ENCODE results near the gene FGF1. TPM values are rescaled to one million over a fixed set of nuclear protein-coding genes. Genes with fewer than 3 reads are reported as not detected.
A peak's percentile ranks its signal among the peaks of the same experiment; 100 is the strongest.
"Not testable (repeated sequence)": the region's sequence is repeated elsewhere in the genome, so short reads cannot be mapped to it uniquely, and the experiment has no call there.

The FGF1 gene
- total and polyA plus RNA-seq, 9 donors = 5.5 to 12.1 (median 7.1) TPM

DNA sequence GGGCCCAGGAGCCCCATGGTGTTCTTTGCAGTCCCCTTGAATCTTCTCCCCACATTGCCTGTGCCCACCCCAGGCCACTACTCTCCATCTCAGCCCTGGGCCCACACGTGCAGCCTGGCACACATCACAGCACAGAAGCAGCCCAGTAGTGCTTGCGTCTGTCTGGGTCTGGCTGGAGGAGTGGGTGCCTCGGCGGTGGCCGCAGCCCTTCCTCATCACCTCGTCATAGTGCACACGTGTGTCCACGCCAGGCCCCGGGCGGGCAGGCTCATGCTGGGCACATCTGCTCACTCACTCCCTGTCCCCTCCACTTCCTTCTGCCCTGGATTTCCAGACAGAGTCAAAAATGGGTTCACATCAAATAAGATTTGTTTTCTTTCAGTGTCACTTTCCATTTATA is 33.3 kb downstream of the FGF1 start:
- Histone ChIP-seq H3K27me3 (ENCODE audit: control insufficient read depth, insufficient read depth, low read length) (no peaks in the 10 kb centered on the region), H3K4me3 (ENCODE audit: low read length) (no peak overlapping the region), H3K9me3 (replicated peaks; ENCODE audit: control insufficient read depth, low read depth, low read length) (no peaks in the 10 kb centered on the region), H3K4me1 (ENCODE audit: control insufficient read depth, insufficient read depth, low read length) (peaks cover 12% of the 10 kb centered on the region), H3K27ac (ENCODE audit: low read length) (no peak overlapping the region), H3K36me3 (ENCODE audit: control insufficient read depth, insufficient read depth, low read length) (no peaks in the 10 kb centered on the region)
- DNase-seq = no peak
- 81% methylated on average over 10 of the region's 10 CpGs for WGBS (ENCODE audit: insufficient coverage)

DNA sequence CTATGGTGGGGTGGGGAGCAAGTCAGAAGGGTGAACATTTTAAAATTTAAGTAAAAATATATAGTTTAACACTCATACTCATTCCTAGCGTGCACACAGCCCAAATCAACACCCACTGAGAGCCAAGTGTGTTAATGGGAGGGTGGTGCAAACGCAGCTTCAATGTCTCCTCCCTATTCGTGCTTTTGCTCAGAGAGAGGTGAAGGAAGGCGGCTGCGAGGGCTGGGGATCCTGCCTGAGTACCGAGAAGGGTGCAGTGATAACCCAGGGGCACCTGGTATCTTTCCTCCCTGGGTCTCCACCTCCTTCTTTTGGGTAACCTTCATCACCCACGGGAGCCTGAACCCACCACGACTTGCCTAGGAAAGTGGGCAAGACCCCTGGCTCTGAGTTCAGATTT is 35.0 kb downstream of the FGF1 start:
- no peak overlapping the region for H3K4me3 ChIP-seq (ENCODE audit: low read length)
- DNase-seq = no peak
- no peaks in the 10 kb centered on the region for H3K36me3 ChIP-seq (ENCODE audit: control insufficient read depth, insufficient read depth, low read length)
- peaks cover 12% of the 10 kb centered on the region for H3K4me1 ChIP-seq (ENCODE audit: control insufficient read depth, insufficient read depth, low read length)
- H3K27me3 ChIP-seq (ENCODE audit: control insufficient read depth, insufficient read depth, low read length) = no peaks in the 10 kb centered on the region
- WGBS (ENCODE audit: insufficient coverage) = no CpG with 5 or more reads among the region's 8 CpGs
- H3K27ac ChIP-seq (ENCODE audit: low read length) = no peak overlapping the region
- no peaks in the 10 kb centered on the region for H3K9me3 ChIP-seq (replicated peaks; ENCODE audit: control insufficient read depth, low read depth, low read length)

DNA sequence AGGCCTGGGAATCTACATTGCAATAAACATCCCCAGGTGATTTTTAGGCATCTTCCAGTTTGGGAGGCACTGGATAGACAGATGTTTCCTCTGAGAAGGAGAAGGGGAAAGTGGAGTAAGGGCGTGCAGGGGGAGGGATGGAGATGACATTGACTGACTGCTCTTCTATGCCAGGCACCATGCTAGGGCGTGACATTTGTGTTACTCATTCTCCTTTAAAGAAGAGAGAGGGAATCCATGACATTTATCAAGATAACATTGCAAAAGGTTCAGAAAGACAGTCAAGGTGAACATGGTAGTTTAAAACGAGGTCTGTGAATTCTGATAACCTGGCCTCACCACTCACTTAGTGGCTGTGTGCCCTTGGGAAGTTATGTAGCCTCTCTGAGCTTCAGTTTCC is 35.8 kb downstream of the FGF1 start:
- Histone ChIP-seq H3K4me1 (ENCODE audit: control insufficient read depth, insufficient read depth, low read length) (peaks cover 7% of the 10 kb centered on the region), H3K27me3 (ENCODE audit: control insufficient read depth, insufficient read depth, low read length) (no peaks in the 10 kb centered on the region), H3K4me3 (ENCODE audit: low read length) (no peak overlapping the region), H3K9me3 (replicated peaks; ENCODE audit: control insufficient read depth, low read depth, low read length) (no peaks in the 10 kb centered on the region), H3K36me3 (ENCODE audit: control insufficient read depth, insufficient read depth, low read length) (no peaks in the 10 kb centered on the region), H3K27ac (ENCODE audit: low read length) (no peak overlapping the region)
- DNase-seq = no peak
- WGBS (ENCODE audit: insufficient coverage) = no CpG with 5 or more reads among the region's 3 CpGs

GRCh38 chr5:142648108-142648507 is 37.8 kb downstream of the FGF1 start:
- not testable (repeated sequence) for DNase-seq
- WGBS (ENCODE audit: insufficient coverage) = 100% methylated on average over 1 of the region's 3 CpGs

DNA sequence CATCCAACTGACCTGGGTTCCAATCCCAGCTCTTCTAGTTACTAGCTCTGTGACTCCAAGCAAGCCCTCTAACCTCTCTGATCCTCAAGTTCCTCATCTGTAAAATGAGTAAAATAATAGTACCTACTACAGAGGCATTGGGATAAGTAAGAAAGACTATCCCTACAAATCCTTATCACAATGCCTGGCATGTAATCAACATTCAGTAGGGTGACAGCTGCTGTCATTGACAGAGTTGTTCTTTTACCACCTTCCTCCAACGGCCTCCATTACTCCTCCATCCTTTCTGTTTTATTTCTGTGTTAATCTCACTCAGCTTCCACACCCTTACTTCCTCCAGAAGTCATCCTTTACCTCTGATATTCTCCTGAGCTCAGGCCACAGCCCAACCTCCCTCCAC is 40.4 kb downstream of the FGF1 start:
- H3K4me1 ChIP-seq (ENCODE audit: control insufficient read depth, insufficient read depth, low read length) = peaks cover 11% of the 10 kb centered on the region
- H3K4me3 ChIP-seq (ENCODE audit: low read length) = no peak overlapping the region
- no peak overlapping the region for H3K27ac ChIP-seq (ENCODE audit: low read length)
- no peaks in the 10 kb centered on the region for H3K9me3 ChIP-seq (replicated peaks; ENCODE audit: control insufficient read depth, low read depth, low read length)
- 55% methylated on average over 1 of the region's 1 CpG for WGBS (ENCODE audit: insufficient coverage)
- no peak for DNase-seq
- H3K36me3 ChIP-seq (ENCODE audit: control insufficient read depth, insufficient read depth, low read length) = no peaks in the 10 kb centered on the region
- H3K27me3 ChIP-seq (ENCODE audit: control insufficient read depth, insufficient read depth, low read length) = no peaks in the 10 kb centered on the region

More at GRCh38 chr5:142648108-142648507, 37.8 kb downstream of the FGF1 start:
- not testable (repeated sequence) for H3K9me3 ChIP-seq (replicated peaks; ENCODE audit: control insufficient read depth, low read depth, low read length); H3K27ac ChIP-seq (ENCODE audit: low read length); H3K27me3 ChIP-seq (ENCODE audit: control insufficient read depth, insufficient read depth, low read length); H3K4me3 ChIP-seq (ENCODE audit: low read length); H3K36me3 ChIP-seq (ENCODE audit: control insufficient read depth, insufficient read depth, low read length)
- H3K4me1 ChIP-seq (ENCODE audit: control insufficient read depth, insufficient read depth, low read length) = peaks cover 11% of the 10 kb centered on the region

DNA sequence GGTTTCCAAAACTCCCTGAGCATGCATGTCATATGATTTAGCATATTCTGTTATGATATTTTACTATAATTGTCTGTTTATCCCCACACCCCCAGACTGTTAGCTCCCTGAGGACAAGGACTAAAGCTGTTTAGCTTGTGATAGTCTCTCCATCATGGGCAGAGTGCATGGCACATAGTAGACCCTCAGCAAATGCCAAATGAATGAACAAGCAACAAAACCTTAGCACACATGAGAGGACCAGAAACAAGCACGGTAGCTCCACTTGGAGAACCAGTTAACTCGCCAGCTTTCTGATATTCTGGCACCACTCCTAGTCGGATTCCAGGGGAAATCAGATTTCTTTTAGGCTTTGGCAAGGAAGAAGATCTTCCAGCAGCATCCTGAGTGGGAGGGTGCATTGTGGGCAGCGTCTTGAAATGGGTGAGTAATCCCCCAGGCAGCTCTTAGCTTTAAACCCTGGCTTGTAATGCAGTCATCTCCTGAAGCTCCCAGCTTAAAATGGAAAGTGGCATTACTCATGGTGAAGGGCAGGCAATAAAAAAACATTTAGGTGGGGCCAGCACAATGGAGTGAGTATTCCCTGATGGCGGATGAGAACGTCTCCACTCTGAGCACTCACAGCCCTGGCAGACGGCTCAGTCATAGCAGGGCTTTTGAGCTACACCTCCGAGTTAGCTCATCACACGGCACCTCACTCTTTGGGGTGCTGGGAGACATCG is 41.1 kb downstream of the FGF1 start:
- 22% methylated on average over 4 of the region's 10 CpGs for WGBS (ENCODE audit: insufficient coverage)
- no peak overlapping the region for H3K27ac ChIP-seq (ENCODE audit: low read length)
- DNase-seq = peak; percentile 46
- H3K9me3 ChIP-seq (replicated peaks; ENCODE audit: control insufficient read depth, low read depth, low read length) = no peaks in the 10 kb centered on the region
- H3K4me3 ChIP-seq (ENCODE audit: low read length) = no peak overlapping the region
- no peaks in the 10 kb centered on the region for H3K27me3 ChIP-seq (ENCODE audit: control insufficient read depth, insufficient read depth, low read length)
- no peaks in the 10 kb centered on the region for H3K36me3 ChIP-seq (ENCODE audit: control insufficient read depth, insufficient read depth, low read length)
- H3K4me1 ChIP-seq (ENCODE audit: control insufficient read depth, insufficient read depth, low read length) = peaks cover 11% of the 10 kb centered on the region

DNA sequence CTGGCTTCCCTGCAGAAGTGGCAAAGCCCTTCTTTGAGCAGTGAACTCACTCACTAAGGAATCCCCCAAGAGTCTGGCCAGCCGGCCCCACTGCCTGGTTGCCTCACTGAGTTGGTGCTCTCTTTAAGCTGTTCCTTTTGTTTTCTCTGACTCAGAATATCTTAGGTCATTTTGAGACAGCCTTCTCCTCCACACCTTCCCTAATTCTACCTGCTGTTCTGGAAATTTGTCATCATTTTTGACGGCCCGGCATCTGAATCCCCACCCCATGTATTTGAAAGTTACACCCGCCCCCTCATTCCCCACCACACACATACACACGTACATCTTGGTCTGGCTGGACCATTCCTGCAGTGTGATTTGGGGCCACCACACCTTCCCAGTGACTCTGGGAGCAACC is 41.8 kb downstream of the FGF1 start:
- Histone ChIP-seq H3K36me3 (ENCODE audit: control insufficient read depth, insufficient read depth, low read length) (no peaks in the 10 kb centered on the region), H3K9me3 (replicated peaks; ENCODE audit: control insufficient read depth, low read depth, low read length) (no peaks in the 10 kb centered on the region), H3K4me3 (ENCODE audit: low read length) (no peak overlapping the region), H3K4me1 (ENCODE audit: control insufficient read depth, insufficient read depth, low read length) (peaks cover 11% of the 10 kb centered on the region), H3K27ac (ENCODE audit: low read length) (peak overlapping the region; percentile 49), H3K27me3 (ENCODE audit: control insufficient read depth, insufficient read depth, low read length) (no peaks in the 10 kb centered on the region)
- 44% methylated on average over 5 of the region's 5 CpGs for WGBS (ENCODE audit: insufficient coverage)
- no peak for DNase-seq

DNA sequence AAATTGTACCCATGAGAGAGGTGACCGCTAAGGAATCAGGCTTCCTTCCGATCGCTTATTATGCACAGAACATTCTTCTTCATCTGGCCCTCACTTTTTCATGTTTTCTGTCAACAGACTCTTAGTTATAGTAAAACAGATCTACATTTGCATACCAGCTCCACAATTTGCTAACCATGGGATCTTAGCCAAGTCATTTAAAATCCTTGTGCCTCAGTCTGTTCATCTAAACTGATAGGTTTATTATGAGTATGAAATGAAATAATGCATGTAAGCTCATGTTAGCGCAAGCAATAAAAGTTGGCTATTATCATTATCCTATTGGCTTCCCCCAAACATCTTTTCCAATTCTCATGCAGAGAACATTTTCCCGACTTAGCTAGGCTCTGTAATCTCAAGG is 42.3 kb downstream of the FGF1 start:
- no peaks in the 10 kb centered on the region for H3K27me3 ChIP-seq (ENCODE audit: control insufficient read depth, insufficient read depth, low read length)
- no peaks in the 10 kb centered on the region for H3K36me3 ChIP-seq (ENCODE audit: control insufficient read depth, insufficient read depth, low read length)
- no peaks in the 10 kb centered on the region for H3K9me3 ChIP-seq (replicated peaks; ENCODE audit: control insufficient read depth, low read depth, low read length)
- WGBS (ENCODE audit: insufficient coverage) = 29% methylated on average over 1 of the region's 5 CpGs
- DNase-seq = no peak
- H3K4me1 ChIP-seq (ENCODE audit: control insufficient read depth, insufficient read depth, low read length) = peaks cover 11% of the 10 kb centered on the region
- peak overlapping the region; percentile 49 for H3K27ac ChIP-seq (ENCODE audit: low read length)
- H3K4me3 ChIP-seq (ENCODE audit: low read length) = no peak overlapping the region

GRCh38 chr5:142642427-142642826 is 43.5 kb downstream of the FGF1 start:
- 79% methylated on average over 3 of the region's 3 CpGs for WGBS (ENCODE audit: insufficient coverage)
- DNase-seq = no peak
- no peak overlapping the region for H3K27ac ChIP-seq (ENCODE audit: low read length)
- H3K4me1 ChIP-seq (ENCODE audit: control insufficient read depth, insufficient read depth, low read length) = peaks cover 11% of the 10 kb centered on the region
- H3K27me3 ChIP-seq (ENCODE audit: control insufficient read depth, insufficient read depth, low read length) = no peaks in the 10 kb centered on the region
- H3K4me3 ChIP-seq (ENCODE audit: low read length) = no peak overlapping the region
- H3K9me3 ChIP-seq (replicated peaks; ENCODE audit: control insufficient read depth, low read depth, low read length) = no peaks in the 10 kb centered on the region
- H3K36me3 ChIP-seq (ENCODE audit: control insufficient read depth, insufficient read depth, low read length) = no peaks in the 10 kb centered on the region

DNA sequence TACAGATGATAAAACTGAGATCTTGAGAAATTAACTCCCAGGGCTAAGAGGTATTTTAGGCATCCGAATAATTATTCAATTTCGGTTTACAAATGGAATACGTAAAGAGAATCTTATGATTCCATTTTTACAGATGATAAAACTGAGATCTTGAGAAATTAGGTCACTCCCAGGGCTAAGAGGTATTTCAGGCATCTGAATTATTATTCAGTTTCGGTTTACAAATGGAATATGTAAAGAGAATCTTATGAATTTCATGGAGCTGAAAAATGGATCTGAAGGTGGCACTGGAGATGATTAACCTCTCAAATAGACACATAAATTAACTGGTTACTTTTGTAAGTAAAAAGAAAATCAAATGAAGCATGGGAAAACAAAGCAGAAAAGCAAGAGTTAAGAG is 44.2 kb downstream of the FGF1 start:
- no peak overlapping the region for H3K27ac ChIP-seq (ENCODE audit: low read length)
- WGBS (ENCODE audit: insufficient coverage) = no CpG with 5 or more reads among the region's 4 CpGs
- no peaks in the 10 kb centered on the region for H3K9me3 ChIP-seq (replicated peaks; ENCODE audit: control insufficient read depth, low read depth, low read length)
- H3K36me3 ChIP-seq (ENCODE audit: control insufficient read depth, insufficient read depth, low read length) = no peaks in the 10 kb centered on the region
- no peak overlapping the region for H3K4me3 ChIP-seq (ENCODE audit: low read length)
- DNase-seq = no peak
- peaks cover 11% of the 10 kb centered on the region for H3K4me1 ChIP-seq (ENCODE audit: control insufficient read depth, insufficient read depth, low read length)
- no peaks in the 10 kb centered on the region for H3K27me3 ChIP-seq (ENCODE audit: control insufficient read depth, insufficient read depth, low read length)
